Measurements from ENCODE around the gene ABITRAM.

- TF ChIP-seq SPI1 (IDR thresholded peaks at IDR 0.05; ENCODE audit: low read depth, low read length): no peak
- no peak for TF ChIP-seq TAF1 (IDR thresholded peaks at IDR 0.05; ENCODE audit: low read depth, low read length)
- TF ChIP-seq POLR2A (IDR thresholded peaks at IDR 0.05; ENCODE audit: low read depth, low read length): no peak
Measured at GRCh38 chr9:108900176-108900575, 34.0 kb upstream of the ABITRAM start.
